ENCODE data around the gene NPTN. TPM values are rescaled to one million over a fixed set of nuclear protein-coding genes. Genes with fewer than 3 reads are reported as not detected.

NPTN gene
- 100 to 1,000 TPM; 132 to 171 (median 147) TPM for total RNA-seq

DNA sequence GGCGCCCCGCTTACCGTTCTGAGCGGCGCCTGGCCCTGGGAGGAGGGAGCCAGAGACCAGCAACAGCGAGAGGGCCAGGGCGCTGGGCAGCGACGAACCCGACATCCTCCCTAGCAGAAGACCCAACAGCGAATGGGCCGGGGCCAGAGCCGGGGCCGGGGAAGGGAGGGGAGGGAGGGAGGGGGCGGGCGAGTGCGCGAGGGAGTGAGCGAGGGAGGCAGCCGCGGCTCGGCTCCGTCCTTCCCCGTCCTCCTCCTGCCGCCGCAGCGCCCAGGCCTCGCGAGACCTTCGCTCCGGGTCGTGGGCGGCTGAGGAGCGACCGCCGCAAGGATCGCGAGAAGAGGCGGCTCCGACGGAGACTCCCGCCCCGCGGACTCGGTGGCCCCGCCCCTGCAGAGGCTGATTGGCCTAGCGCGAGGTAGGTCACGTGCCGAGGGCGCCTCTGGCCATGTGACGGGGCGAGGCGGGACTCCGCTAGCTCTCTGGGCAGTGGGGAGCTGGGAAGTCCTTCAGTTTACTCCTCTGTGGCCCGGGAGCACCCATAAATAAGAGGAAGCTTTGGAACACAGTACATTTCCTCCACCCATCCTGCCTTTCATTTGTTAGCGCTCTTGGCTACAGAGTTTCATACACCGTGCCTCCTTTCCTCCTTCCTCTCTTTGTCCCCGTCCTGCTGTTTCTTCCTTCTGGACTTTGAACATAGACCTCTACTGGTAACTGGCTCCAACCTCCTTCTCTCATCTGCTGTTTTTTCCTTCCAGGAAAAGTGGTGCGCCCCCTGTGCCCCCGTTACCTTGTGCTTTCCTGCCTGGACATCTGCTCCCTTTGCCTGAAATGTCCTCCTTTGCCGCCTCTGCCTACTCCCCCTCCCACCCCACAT is at the start of gene NPTN:
Gene NPTN (minus strand): TSS at position 279 of the 880 bp plus-strand sequence. CDS start 174 bp downstream, at position 105.
- DNase-seq (ENCODE audit: low spot score in 2 of 2), result peak; percentile 99
- no peaks in the 10 kb centered on the region for H3K27me3 ChIP-seq
- H3K9me3 ChIP-seq, result no peaks in the 10 kb centered on the region
- peak within 1 kb of the TSS; percentile 99 for H3K27ac ChIP-seq
- H3K4me3 ChIP-seq, result peak within 1 kb of the TSS; percentile 100
- peaks cover 62% of the 10 kb centered on the region for H3K4me1 ChIP-seq
- TF ChIP-seq POLR2A (IDR thresholded peaks at IDR 0.05) (peak in 1 of 2 donors; percentile 74), EP300 (IDR thresholded peaks at IDR 0.05) (no peak), POLR2AphosphoS5 (IDR thresholded peaks at IDR 0.05) (peak in 2 of 3 donors; percentile 46 to 77)
- TF ChIP-seq, protein P1, sequence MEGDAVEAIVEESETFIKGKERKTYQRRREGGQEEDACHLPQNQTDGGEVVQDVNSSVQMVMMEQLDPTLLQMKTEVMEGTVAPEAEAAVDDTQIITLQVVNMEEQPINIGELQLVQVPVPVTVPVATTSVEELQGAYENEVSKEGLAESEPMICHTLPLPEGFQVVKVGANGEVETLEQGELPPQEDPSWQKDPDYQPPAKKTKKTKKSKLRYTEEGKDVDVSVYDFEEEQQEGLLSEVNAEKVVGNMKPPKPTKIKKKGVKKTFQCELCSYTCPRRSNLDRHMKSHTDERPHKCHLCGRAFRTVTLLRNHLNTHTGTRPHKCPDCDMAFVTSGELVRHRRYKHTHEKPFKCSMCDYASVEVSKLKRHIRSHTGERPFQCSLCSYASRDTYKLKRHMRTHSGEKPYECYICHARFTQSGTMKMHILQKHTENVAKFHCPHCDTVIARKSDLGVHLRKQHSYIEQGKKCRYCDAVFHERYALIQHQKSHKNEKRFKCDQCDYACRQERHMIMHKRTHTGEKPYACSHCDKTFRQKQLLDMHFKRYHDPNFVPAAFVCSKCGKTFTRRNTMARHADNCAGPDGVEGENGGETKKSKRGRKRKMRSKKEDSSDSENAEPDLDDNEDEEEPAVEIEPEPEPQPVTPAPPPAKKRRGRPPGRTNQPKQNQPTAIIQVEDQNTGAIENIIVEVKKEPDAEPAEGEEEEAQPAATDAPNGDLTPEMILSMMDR (IDR thresholded peaks at IDR 0.05), result no peak
- H3K36me3 ChIP-seq, result no peaks in the 10 kb centered on the region
- 2% methylated on average over 39 of the region's 62 CpGs for WGBS

DNA sequence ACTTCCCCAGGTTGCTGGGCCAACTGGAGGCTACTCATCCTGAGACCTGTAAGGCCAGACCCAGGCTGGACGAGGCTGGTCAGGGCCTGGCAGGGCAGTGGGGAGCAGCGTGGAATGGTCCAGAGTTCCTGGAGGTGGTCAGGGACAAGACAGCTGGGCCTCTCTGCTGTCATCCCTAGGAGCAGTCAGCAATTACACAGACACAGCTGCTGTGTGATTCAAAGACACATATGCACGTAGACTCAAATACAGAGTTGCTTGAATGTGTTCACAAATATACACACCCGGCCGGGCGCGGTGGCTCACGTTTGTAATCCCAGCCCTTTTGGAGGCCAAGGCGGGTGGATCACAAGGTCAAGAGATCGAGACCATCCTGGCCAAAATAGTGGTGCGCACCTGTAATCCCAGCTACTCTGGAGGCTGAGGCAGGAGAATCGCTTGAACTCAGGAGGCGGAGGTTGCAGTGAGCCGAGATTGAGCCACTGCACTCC is 49.5 kb upstream of the NPTN start:
- peaks cover 39% of the 10 kb centered on the region for H3K4me1 ChIP-seq
- H3K4me3 ChIP-seq, result no peak overlapping the region
- H3K9me3 ChIP-seq, result no peaks in the 10 kb centered on the region
- TF ChIP-seq POLR2A (IDR thresholded peaks at IDR 0.05) (no peak), EP300 (IDR thresholded peaks at IDR 0.05) (no peak), POLR2AphosphoS5 (IDR thresholded peaks at IDR 0.05) (no peak)
- TF ChIP-seq, protein P1 (IDR thresholded peaks at IDR 0.05), result no peak
- H3K27ac ChIP-seq, result no peak overlapping the region
- DNase-seq (ENCODE audit: low spot score in 2 of 2), result no peak
- H3K36me3 ChIP-seq, result no peaks in the 10 kb centered on the region
- no peaks in the 10 kb centered on the region for H3K27me3 ChIP-seq
- 80% methylated on average over 14 of the region's 14 CpGs for WGBS

DNA sequence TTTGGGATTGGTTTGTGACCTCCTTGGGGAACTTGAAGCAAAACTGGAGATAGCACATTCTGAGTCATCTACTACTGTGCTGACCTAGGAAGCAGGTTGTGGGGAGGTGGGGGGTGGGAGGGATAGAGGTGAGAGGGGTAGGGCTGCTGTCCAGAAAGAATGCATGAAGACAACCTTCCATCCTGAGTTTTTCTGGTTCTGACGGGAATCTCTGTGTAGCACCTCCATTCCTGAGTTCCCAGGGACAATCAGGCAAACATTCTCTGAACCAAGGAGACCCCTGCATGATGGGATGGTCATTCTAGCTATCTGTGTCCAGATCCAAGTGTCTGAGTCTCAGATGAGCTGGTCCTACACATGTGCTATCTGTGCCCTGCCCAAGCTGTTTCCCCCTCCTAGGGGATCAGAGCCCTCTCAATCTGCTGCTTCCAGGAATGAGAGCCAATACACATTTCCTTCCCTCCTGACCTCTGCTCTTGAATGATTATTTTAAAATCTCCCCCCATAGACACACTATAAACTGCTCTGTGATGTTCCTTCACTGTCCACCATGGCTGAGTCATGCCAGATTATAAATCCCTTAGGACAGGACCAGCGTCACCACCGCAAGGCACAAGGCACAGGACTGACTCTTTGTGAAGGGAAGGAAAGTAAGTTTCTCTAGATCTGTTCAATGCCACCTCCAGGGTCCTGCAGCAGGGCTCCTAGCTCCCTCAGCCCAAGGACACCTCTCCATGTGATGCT is 48.8 kb upstream of the NPTN start:
- H3K4me1 ChIP-seq, result peaks cover 32% of the 10 kb centered on the region
- H3K36me3 ChIP-seq, result no peaks in the 10 kb centered on the region
- 64% methylated on average over 3 of the region's 3 CpGs for WGBS
- H3K27me3 ChIP-seq, result no peaks in the 10 kb centered on the region
- no peak overlapping the region for H3K4me3 ChIP-seq
- H3K27ac ChIP-seq, result no peak overlapping the region
- DNase-seq (ENCODE audit: low spot score in 2 of 2), result no peak
- H3K9me3 ChIP-seq, result no peaks in the 10 kb centered on the region
- TF ChIP-seq, protein P1 (IDR thresholded peaks at IDR 0.05), result no peak
- TF ChIP-seq EP300 (IDR thresholded peaks at IDR 0.05) (no peak), POLR2AphosphoS5 (IDR thresholded peaks at IDR 0.05) (no peak), POLR2A (IDR thresholded peaks at IDR 0.05) (no peak)

DNA sequence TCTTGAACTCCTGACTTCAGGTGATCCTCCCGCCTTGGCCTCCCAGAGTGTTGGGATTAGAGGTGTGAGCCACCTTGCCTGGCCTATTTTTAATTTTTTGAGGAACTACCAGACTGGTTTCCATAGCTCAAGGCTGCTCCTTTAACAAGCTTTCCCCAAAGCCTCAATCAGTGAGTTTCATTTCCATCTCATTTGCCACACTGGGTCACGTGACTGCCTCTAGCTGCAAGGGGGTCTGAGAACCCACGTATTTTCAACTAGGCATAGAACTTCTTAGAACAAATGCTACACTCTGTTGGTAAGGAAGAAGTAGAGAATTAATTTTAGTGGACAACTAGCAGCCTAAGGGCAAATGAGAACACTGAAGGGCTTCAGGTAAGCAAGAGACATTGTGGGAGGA is 47.9 kb upstream of the NPTN start:
- 70% methylated on average over 3 of the region's 3 CpGs for WGBS
- TF ChIP-seq, protein P1 (IDR thresholded peaks at IDR 0.05), result no peak
- TF ChIP-seq POLR2A (IDR thresholded peaks at IDR 0.05), result no peak
- no peak for TF ChIP-seq EP300 (IDR thresholded peaks at IDR 0.05)
- TF ChIP-seq POLR2AphosphoS5 (IDR thresholded peaks at IDR 0.05), result no peak

DNA sequence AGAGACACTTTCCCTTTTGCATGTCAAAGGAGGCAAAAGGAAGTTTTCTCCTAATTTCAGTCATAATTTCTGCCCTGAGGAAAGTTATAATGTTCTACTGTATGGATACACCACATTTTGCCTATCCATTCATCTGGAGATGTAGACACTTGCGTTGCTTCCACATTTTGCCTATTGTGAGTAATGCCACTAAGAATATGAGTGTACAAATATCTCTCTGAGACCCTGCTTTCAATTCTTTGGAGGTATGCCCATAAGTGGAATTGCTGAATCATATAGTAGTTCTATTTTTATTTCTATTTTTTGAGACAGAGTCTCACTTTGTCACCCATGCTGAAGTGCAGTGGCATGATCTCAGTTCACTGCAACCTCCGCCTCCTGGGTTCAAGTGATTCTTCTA is 47.4 kb upstream of the NPTN start:
- Histone ChIP-seq H3K4me1 (peaks cover 18% of the 10 kb centered on the region), H3K27ac (no peak overlapping the region), H3K4me3 (no peak overlapping the region), H3K9me3 (no peaks in the 10 kb centered on the region), H3K36me3 (no peaks in the 10 kb centered on the region), H3K27me3 (no peaks in the 10 kb centered on the region)
- no peak for TF ChIP-seq POLR2A (IDR thresholded peaks at IDR 0.05)
- TF ChIP-seq, protein P1 (IDR thresholded peaks at IDR 0.05), result no peak
- TF ChIP-seq POLR2AphosphoS5 (IDR thresholded peaks at IDR 0.05), result no peak
- TF ChIP-seq EP300 (IDR thresholded peaks at IDR 0.05), result no peak
- no peak for DNase-seq (ENCODE audit: low spot score in 2 of 2)
- 100% methylated on average over 2 of the region's 2 CpGs for WGBS

More for the DNA sequence above, 47.9 kb upstream of the NPTN start:
- Histone ChIP-seq H3K4me3 (no peak overlapping the region), H3K9me3 (no peaks in the 10 kb centered on the region), H3K27ac (no peak overlapping the region), H3K36me3 (no peaks in the 10 kb centered on the region), H3K27me3 (no peaks in the 10 kb centered on the region), H3K4me1 (peaks cover 23% of the 10 kb centered on the region)
- DNase-seq (ENCODE audit: low spot score in 2 of 2), result no peak
